GM12878 (cell line): ENCODE results near the gene PMM1. TPM values are rescaled to one million over a fixed set of nuclear protein-coding genes. Genes with fewer than 3 reads are reported as not detected.

ENCODE experiments used
- ATAC-seq: fragments of 200-7000 bp; cut with Tn5 transposase; 3 replicates; pipeline ENCODE4 v1.9.1; 2020; ENCODE audit warnings: mild to moderate bottlenecking, moderate library complexity
- BruUV-seq: library from RNA; stranded (reverse); fragments of 400-500 nt; replicated peaks from 2 replicates; lab custom pipeline; 2021; lab: Mats Ljungman, UMichigan
- CTCF ChIA-PET: fragments of 300-600 bp; sonication (Branson Sonifier 250); formaldehyde crosslinking; extraction: SDS; loops from one replicate; lab custom pipeline; 2021; ENCODE audit warnings: inconsistent platforms; lab: Yijun Ruan, JAX
- POLR2A ChIA-PET: fragments of 350-600 bp; formaldehyde crosslinking; extraction: SDS; loops from one replicate; lab custom pipeline; 2021; ENCODE audit warnings: inconsistent platforms; lab: Charles Lee
- RAD21 ChIA-PET: fragments of 300-600 bp; sonication (Branson Sonifier 250); formaldehyde crosslinking; loops from one replicate; lab custom pipeline; 2023; ENCODE audit warnings: antibody characterized with exemption; ENCODE audit not compliant: unreplicated experiment; lab: Charles Lee
- SMC1A ChIA-PET: fragments of 300-600 bp; sonication (Branson Sonifier 250); formaldehyde crosslinking; loops from one replicate; lab custom pipeline; 2023; ENCODE audit not compliant: unreplicated experiment, uncharacterized antibody; lab: Charles Lee
- DNase-seq: peaks from one replicate; pipeline ENCODE4 v3.0.0-alpha.2; 2011; ENCODE audit warnings: low read depth, low spot score
- FAIRE-seq: peaks from 3 replicates; lab custom pipeline; 2011; peaks lifted over from hg19 to GRCh38; lab: Jason Lieb, UNC
- H2AFZ ChIP-seq: 2 replicates; pipeline ENCODE4 v1.6.0; 2011; ENCODE audit warnings: low read depth, low read length, control low read depth; ENCODE audit not compliant: control insufficient read depth
- H3K27ac ChIP-seq: 2 replicates; pipeline ENCODE4 v1.5.1; 2011; ENCODE audit warnings: control low read depth; ENCODE audit not compliant: control insufficient read depth, insufficient read depth
- H3K27me3 ChIP-seq, 2 experiments: replicated peaks in 1 of 2; 2 replicates each; pipeline versions ENCODE4 v1.6.0 to v1.6.1; 2011; ENCODE audit warnings: low read length in 1 of 2; ENCODE audit not compliant: control insufficient read depth in 2 of 2, insufficient read depth in 2 of 2
- H3K36me3 ChIP-seq, 2 experiments: 2 replicates each; pipeline ENCODE4 v1.5.1; 2011; ENCODE audit warnings: low read length in 1 of 2; ENCODE audit not compliant: control insufficient read depth in 2 of 2, insufficient read depth in 2 of 2
- H3K4me1 ChIP-seq: 2 replicates; pipeline ENCODE4 v1.6.1; 2011; ENCODE audit warnings: mild to moderate bottlenecking, low read length, moderate library complexity, mixed read lengths; ENCODE audit not compliant: control insufficient read depth, insufficient read depth
- H3K4me2 ChIP-seq: 2 replicates; pipeline ENCODE4 v1.6.0; 2011; ENCODE audit warnings: control low read depth; ENCODE audit not compliant: control insufficient read depth, insufficient read depth
- H3K4me3 ChIP-seq: fragments of 200-600 bp; sonication (generic); 2 replicates; pipeline ENCODE4 v1.5.1; 2016
- H3K79me2 ChIP-seq: 2 replicates; pipeline ENCODE4 v1.6.0; 2011; ENCODE audit warnings: low read length; ENCODE audit not compliant: control insufficient read depth, insufficient read depth
- H3K9ac ChIP-seq: 2 replicates; pipeline ENCODE4 v1.8.0; 2011; ENCODE audit warnings: low read length, control low read depth, mixed read lengths; ENCODE audit not compliant: control insufficient read depth, insufficient read depth
- H3K9me3 ChIP-seq: replicated peaks from 3 replicates; pipeline ENCODE4 v1.5.1; 2011; ENCODE audit warnings: mild to moderate bottlenecking, low read length; ENCODE audit not compliant: control insufficient read depth, insufficient read depth
- H4K20me1 ChIP-seq: 2 replicates; pipeline ENCODE4 v1.6.0; 2011; ENCODE audit not compliant: control insufficient read depth, insufficient read depth
- DPF2 ChIP-seq: fragments of 450-650 bp; IDR thresholded peaks from 2 replicates; pipeline ENCODE4 v1.6.1; 2017; ENCODE audit warnings: mild to moderate bottlenecking
- EED ChIP-seq: sonication (generic); IDR thresholded peaks from 2 replicates; pipeline ENCODE4 v1.6.1; 2016; ENCODE audit warnings: antibody characterized with exemption, low read depth
- ESRRA ChIP-seq: IDR thresholded peaks from 2 replicates; pipeline ENCODE4 v1.6.1; 2012; ENCODE audit warnings: mild to moderate bottlenecking, low read length, improper control_type of control experiment
- EZH2 ChIP-seq: IDR thresholded peaks from 2 replicates; pipeline ENCODE4 v1.6.1; 2012; ENCODE audit warnings: low read depth, mild to moderate bottlenecking, control low read depth, inconsistent platforms, low read length, borderline replicate concordance; ENCODE audit not compliant: control insufficient read depth
- HDGF ChIP-seq: fragments of 450-650 bp; IDR thresholded peaks from 2 replicates; pipeline ENCODE4 v1.6.1; 2016; ENCODE audit warnings: antibody characterized with exemption
- IKZF2 ChIP-seq, 2 experiments: fragments of 450-650 bp; IDR thresholded peaks; 2 replicates each; pipeline ENCODE4 v1.6.1; 2017; ENCODE audit warnings: mild to moderate bottlenecking in 2 of 2, moderate library complexity in 2 of 2
- LARP7 ChIP-seq: fragments of 450-650 bp; IDR thresholded peaks from 2 replicates; pipeline ENCODE4 v1.6.1; 2017; ENCODE audit warnings: mild to moderate bottlenecking
- MYC ChIP-seq: IDR thresholded peaks from 2 replicates; pipeline ENCODE4 v1.6.1; 2011; ENCODE audit warnings: mild to moderate bottlenecking, low read length, moderate library complexity, inconsistent platforms; ENCODE audit not compliant: insufficient read depth, insufficient replicate concordance, insufficient read length, severe bottlenecking
- ZSCAN29 ChIP-seq: fragments of 450-650 bp; IDR thresholded peaks from 2 replicates; pipeline ENCODE4 v1.6.1; 2017; ENCODE audit warnings: mild to moderate bottlenecking, moderate library complexity
- ZZZ3 ChIP-seq: IDR thresholded peaks from 2 replicates; pipeline ENCODE4 v1.6.1; 2011; ENCODE audit warnings: low read depth; ENCODE audit not compliant: control insufficient read depth, insufficient read length
- WGBS: methylation state at CpG from one replicate; pipeline ENCODE4 v1.1.6; 2016; ENCODE audit warnings: low lambda C conversion rate; ENCODE audit not compliant: insufficient replicate concordance, insufficient coverage; ENCODE audit errors: missing lambda C conversion rate; 5-methylcytosine and 5-hydroxymethylcytosine counted together
- in situ Hi-C: fragments of 300-500 bp; cut with MboI; formaldehyde crosslinking; loops from 9 replicates; pipeline ENCODE4 v1.14.3; 2018; ENCODE audit warnings: mixed read lengths
- intact Hi-C: fragments of 100-400 bp; cut with micrococcal nuclease; formaldehyde crosslinking; loops from one replicate; pipeline ENCODE4 v1.14.2; 2022; ENCODE audit not compliant: unreplicated experiment
- polyA plus RNA-seq, 11 experiments: library from polyadenylated mRNA; depleted of rRNA in 4 of 11; unstranded in 6 of 11; stranded (reverse) in 5 of 11; fragments of >200 nt; fragmentation: Nextera tagmentation in 4 of 11; fragmentation: Illumina TruSeq in 1 of 11; extraction: Ambion mirVana in 4 of 11; extraction: Trizol in 1 of 11; gene quantifications; 1 replicate in 1 of 11; 2 replicates in 10 of 11; pipeline versions ENCODE4 v1.2.1 to v1.2.3, GENCODE V29; 2011 to 2016; ENCODE audit warnings: inconsistent platforms in 2 of 11, missing spikeins in 2 of 11, low read depth in 1 of 11
- total RNA-seq, 4 experiments: library from RNA; depleted of rRNA in 3 of 4; stranded (reverse); fragments of >200 nt in 3 of 4; fragmentation: Illumina TruSeq in 1 of 4; extraction: Trizol in 1 of 4; gene quantifications; 2 replicates each; pipeline versions ENCODE4 v1.2.1 to v1.2.3, GENCODE V29; 2013 to 2021
- TF ChIP-seq, protein P1 (sequence below): IDR thresholded peaks from 2 replicates; pipeline ENCODE4 v1.6.1; 2012; ENCODE audit warnings: low read length, inconsistent platforms
- TF ChIP-seq, protein P2 (sequence below): fragments of 450-650 bp; IDR thresholded peaks from 2 replicates; pipeline ENCODE4 v1.6.1; 2018; ENCODE audit warnings: borderline replicate concordance, mild to moderate bottlenecking; ENCODE audit not compliant: partially characterized antibody
- TF ChIP-seq, protein P3 (sequence below): fragments of 450-650 bp; IDR thresholded peaks from 2 replicates; pipeline ENCODE4 v1.6.1; 2017; ENCODE audit warnings: antibody characterized with exemption, mild to moderate bottlenecking, moderate library complexity
- TF ChIP-seq, protein P4 (sequence below): IDR thresholded peaks from 2 replicates; pipeline ENCODE4 v1.6.1; 2011; ENCODE audit warnings: low read depth, low read length, improper control_type of control experiment, borderline replicate concordance

PMM1 gene
- total and polyA plus RNA-seq, 10 of the 15 experiments (the other 5 are each of a cell fraction or from before 2014, with no cell fraction given) = 8.2 to 32.2 (median 16.9) TPM

DNA sequence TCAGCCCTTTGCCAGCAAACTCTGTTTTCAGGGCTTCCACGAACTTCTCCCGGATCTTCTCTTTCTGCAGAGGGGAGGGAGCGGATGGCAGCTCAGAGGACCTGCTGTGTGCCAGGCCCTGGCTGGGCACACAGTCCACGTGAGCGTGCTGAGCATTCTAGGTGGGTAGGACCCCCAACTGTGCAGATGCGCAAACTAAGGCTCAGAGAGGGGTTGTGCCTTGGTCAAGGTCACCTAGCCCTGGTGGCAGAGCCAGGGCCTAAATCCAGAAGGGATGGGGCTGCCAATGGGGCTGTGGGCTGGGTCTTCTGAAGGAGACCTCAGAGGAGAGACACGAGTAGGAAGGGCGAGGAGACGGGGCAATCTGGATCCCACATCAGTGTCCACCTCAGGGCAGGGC is 10.8 kb downstream of the PMM1 start (continued):
- TF ChIP-seq, protein P1, sequence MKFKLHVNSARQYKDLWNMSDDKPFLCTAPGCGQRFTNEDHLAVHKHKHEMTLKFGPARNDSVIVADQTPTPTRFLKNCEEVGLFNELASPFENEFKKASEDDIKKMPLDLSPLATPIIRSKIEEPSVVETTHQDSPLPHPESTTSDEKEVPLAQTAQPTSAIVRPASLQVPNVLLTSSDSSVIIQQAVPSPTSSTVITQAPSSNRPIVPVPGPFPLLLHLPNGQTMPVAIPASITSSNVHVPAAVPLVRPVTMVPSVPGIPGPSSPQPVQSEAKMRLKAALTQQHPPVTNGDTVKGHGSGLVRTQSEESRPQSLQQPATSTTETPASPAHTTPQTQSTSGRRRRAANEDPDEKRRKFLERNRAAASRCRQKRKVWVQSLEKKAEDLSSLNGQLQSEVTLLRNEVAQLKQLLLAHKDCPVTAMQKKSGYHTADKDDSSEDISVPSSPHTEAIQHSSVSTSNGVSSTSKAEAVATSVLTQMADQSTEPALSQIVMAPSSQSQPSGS = no peak
- TF ChIP-seq EZH2 = no peak
- TF ChIP-seq EED = no peak
- TF ChIP-seq, all 136 proteins: peak for 0

DNA sequence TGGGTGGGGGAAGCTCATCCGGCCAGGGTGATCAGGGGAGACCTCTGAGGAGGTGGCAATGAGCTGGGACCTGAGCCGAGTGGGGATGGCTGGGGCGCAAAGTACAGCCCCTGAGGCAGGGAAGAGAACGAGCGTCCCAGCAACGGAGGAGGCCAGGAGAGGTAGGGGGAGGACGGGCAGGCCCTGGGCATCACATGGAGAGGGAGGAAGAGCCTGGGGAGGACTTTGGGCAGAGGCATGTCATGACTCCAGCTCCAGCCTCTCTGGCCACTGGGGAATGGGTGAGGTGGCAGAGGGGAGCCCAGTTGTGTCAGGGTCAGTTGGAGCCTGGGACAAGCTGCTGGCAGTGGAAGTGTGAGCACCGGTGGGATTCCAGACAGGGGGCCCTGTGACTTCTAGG is 11.5 kb downstream of the PMM1 start:
- H3K36me3 ChIP-seq = peaks cover 0 to 4% of the 10 kb centered on the region in 2 experiments; a peak in 2 of 4 replicates
- RAD21 ChIA-PET = interaction anchor here (1.2 kb wide), 1 partner anchor 43 kb away, joined by 4 read pairs; the partner anchor contains the start of genes DESI1 and XRCC6
- BruUV-seq = no TSS peak
- TF ChIP-seq, protein P2, sequence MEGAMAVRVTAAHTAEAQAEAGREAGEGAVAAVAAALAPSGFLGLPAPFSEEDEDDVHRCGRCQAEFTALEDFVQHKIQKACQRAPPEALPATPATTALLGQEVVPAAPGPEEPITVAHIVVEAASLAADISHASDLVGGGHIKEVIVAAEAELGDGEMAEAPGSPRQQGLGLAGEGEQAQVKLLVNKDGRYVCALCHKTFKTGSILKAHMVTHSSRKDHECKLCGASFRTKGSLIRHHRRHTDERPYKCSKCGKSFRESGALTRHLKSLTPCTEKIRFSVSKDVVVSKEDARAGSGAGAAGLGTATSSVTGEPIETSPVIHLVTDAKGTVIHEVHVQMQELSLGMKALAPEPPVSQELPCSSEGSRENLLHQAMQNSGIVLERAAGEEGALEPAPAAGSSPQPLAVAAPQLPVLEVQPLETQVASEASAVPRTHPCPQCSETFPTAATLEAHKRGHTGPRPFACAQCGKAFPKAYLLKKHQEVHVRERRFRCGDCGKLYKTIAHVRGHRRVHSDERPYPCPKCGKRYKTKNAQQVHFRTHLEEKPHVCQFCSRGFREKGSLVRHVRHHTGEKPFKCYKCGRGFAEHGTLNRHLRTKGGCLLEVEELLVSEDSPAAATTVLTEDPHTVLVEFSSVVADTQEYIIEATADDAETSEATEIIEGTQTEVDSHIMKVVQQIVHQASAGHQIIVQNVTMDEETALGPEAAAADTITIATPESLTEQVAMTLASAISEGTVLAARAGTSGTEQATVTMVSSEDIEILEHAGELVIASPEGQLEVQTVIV = no peak
- TF ChIP-seq MYC (no peak), LARP7 (no peak), DPF2 (no peak), ESRRA (no peak), ZSCAN29 (no peak), ZZZ3 (no peak), HDGF (no peak), IKZF2 (IDR thresholded peaks at IDR 0.05) (no peak)
- TF ChIP-seq, protein P3, sequence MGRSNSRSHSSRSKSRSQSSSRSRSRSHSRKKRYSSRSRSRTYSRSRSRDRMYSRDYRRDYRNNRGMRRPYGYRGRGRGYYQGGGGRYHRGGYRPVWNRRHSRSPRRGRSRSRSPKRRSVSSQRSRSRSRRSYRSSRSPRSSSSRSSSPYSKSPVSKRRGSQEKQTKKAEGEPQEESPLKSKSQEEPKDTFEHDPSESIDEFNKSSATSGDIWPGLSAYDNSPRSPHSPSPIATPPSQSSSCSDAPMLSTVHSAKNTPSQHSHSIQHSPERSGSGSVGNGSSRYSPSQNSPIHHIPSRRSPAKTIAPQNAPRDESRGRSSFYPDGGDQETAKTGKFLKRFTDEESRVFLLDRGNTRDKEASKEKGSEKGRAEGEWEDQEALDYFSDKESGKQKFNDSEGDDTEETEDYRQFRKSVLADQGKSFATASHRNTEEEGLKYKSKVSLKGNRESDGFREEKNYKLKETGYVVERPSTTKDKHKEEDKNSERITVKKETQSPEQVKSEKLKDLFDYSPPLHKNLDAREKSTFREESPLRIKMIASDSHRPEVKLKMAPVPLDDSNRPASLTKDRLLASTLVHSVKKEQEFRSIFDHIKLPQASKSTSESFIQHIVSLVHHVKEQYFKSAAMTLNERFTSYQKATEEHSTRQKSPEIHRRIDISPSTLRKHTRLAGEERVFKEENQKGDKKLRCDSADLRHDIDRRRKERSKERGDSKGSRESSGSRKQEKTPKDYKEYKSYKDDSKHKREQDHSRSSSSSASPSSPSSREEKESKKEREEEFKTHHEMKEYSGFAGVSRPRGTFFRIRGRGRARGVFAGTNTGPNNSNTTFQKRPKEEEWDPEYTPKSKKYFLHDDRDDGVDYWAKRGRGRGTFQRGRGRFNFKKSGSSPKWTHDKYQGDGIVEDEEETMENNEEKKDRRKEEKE = no peak
- TF ChIP-seq, protein P4, sequence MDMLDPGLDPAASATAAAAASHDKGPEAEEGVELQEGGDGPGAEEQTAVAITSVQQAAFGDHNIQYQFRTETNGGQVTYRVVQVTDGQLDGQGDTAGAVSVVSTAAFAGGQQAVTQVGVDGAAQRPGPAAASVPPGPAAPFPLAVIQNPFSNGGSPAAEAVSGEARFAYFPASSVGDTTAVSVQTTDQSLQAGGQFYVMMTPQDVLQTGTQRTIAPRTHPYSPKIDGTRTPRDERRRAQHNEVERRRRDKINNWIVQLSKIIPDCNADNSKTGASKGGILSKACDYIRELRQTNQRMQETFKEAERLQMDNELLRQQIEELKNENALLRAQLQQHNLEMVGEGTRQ = no peak

More for the DNA sequence above, 11.5 kb downstream of the PMM1 start:
- no peak for DNase-seq
- no peaks in the 10 kb centered on the region for H4K20me1 ChIP-seq
- H3K79me2 ChIP-seq = no peaks in the 10 kb centered on the region
- no peak for ATAC-seq
- H3K9ac ChIP-seq = no peak overlapping the region
- no peaks in the 10 kb centered on the region for H3K27me3 ChIP-seq
- 85% methylated on average over 8 of the region's 8 CpGs for WGBS
- FAIRE-seq = no peak
- in situ Hi-C loops = no loop called here
- no peak overlapping the region for H3K27ac ChIP-seq
- POLR2A ChIA-PET = no interaction called here
- no peak overlapping the region for H3K4me3 ChIP-seq
- no peaks in the 10 kb centered on the region for H3K9me3 ChIP-seq
- no peak overlapping the region for H2AFZ ChIP-seq
- H3K4me1 ChIP-seq = no peaks in the 10 kb centered on the region
- SMC1A ChIA-PET = no interaction called here
- no peak overlapping the region for H3K4me2 ChIP-seq
- intact Hi-C loops = no loop called here
- CTCF ChIA-PET = interaction anchor here (0.6 to 2.7 kb wide), 3 partner anchors 12 to 56 kb away, joined by 3 to 12 read pairs (median 4); partner anchors contain the start of gene PMM1
